H1 (cell line): ENCODE measurements around the gene TNFRSF14. TPM values are rescaled to one million over a fixed set of nuclear protein-coding genes. Genes with fewer than 3 reads are reported as not detected.

Experiments
- CTCF ChIP-seq, 3 experiments: IDR thresholded peaks; 1 replicate in 2 of 3; 2 replicates in 1 of 3; pipeline versions ENCODE4 v1.5.1 to v1.6.1; 2011; ENCODE audit warnings: low read length in 3 of 3, mild to moderate bottlenecking in 3 of 3, inconsistent platforms in 2 of 3, low read depth in 1 of 3, moderate library complexity in 1 of 3; ENCODE audit not compliant: insufficient read depth in 1 of 3; ENCODE audit errors: control extremely low read depth in 1 of 3
- EGR1 ChIP-seq: IDR thresholded peaks from 2 replicates; pipeline ENCODE4 v1.6.1; 2011; ENCODE audit warnings: low read depth, low read length, borderline replicate concordance
- EZH2 ChIP-seq: fragments of 200-600 bp; sonication (generic); IDR thresholded peaks from 2 replicates; pipeline ENCODE4 v1.7.1; 2012; ENCODE audit warnings: low read depth, mild to moderate bottlenecking, moderate library complexity, low read length, inconsistent platforms; ENCODE audit not compliant: severe bottlenecking
- USF2 ChIP-seq: IDR thresholded peaks from 2 replicates; pipeline ENCODE4 v1.6.1; 2011; ENCODE audit warnings: low read length, improper control_type of control experiment
- polyA plus RNA-seq, 7 experiments: library from polyadenylated mRNA; depleted of rRNA in 3 of 7; stranded (reverse) in 5 of 7; unstranded in 2 of 7; fragments of >200 nt in 5 of 7; fragments of 200-250 nt in 2 of 7; gene quantifications; 1 replicate in 5 of 7; 2 replicates in 1 of 7; 4 replicates in 1 of 7; pipeline versions ENCODE4 v1.2.1 to v1.2.3, GENCODE V29; 2011 to 2013; ENCODE audit warnings: missing spikeins in 2 of 7, mixed read lengths in 2 of 7
- total RNA-seq: library from RNA; stranded (reverse); fragmentation: NEBNext Ultra II Directional; extraction: Animal tissue kit (Norgen Biotek cat#: 25700); gene quantifications from 2 replicates; pipeline ENCODE4 v1.2.1, GENCODE V29; 2021

Gene TNFRSF14
- total and polyA plus RNA-seq, 2 of the 8 experiments (the other 6 are each of a cell fraction or from before 2014, with no cell fraction given) = 0.36 to 0.50 TPM

GRCh38 chr1:2534315-2534686, 21.9 kb upstream of the TNFRSF14 start (continued):
- TF ChIP-seq CTCF (IDR thresholded peaks at IDR 0.05; ENCODE audit: control extremely low read depth in 1 of 3, insufficient read depth in 1 of 3, low read depth in 1 of 3, low read length in 3 of 3) = no peak
- no peak for TF ChIP-seq EZH2
- TF ChIP-seq USF2 = no peak
- no peak for TF ChIP-seq EGR1
